Trophoblast cell (in vitro differentiated cells and primary cell): Measurements from ENCODE around the gene MTHFD1L.

ENCODE experiments used
- DNase-seq, 2 donors: peaks; one replicate each; pipeline ENCODE4 v3.0.0-alpha.2; 2016
- H2AFZ ChIP-seq: 2 replicates; pipeline ENCODE4 v1.6.1; 2013; ENCODE audit warnings: low read length, moderate library complexity, mild to moderate bottlenecking; ENCODE audit not compliant: insufficient read depth, poor library complexity
- H2AK5ac ChIP-seq: 2 replicates; pipeline ENCODE4 v1.6.1; 2013; ENCODE audit warnings: mild to moderate bottlenecking, low read length
- H2BK120ac ChIP-seq: 2 replicates; pipeline ENCODE4 v1.6.1; 2013; ENCODE audit warnings: low read length, mild to moderate bottlenecking, moderate library complexity; ENCODE audit not compliant: insufficient read depth, poor library complexity
- H2BK12ac ChIP-seq: 2 replicates; pipeline ENCODE4 v1.6.1; 2013; ENCODE audit warnings: mild to moderate bottlenecking, low read length, moderate library complexity
- H2BK5ac ChIP-seq: 2 replicates; pipeline ENCODE4 v1.6.1; 2013; ENCODE audit warnings: low read length, low read depth, moderate library complexity, mild to moderate bottlenecking; ENCODE audit not compliant: poor library complexity
- H3K14ac ChIP-seq: 2 replicates; pipeline ENCODE4 v1.6.1; 2013; ENCODE audit warnings: mild to moderate bottlenecking, low read length
- H3K18ac ChIP-seq: 2 replicates; pipeline ENCODE4 v1.6.1; 2013; ENCODE audit warnings: mild to moderate bottlenecking, low read length
- H3K23ac ChIP-seq: 2 replicates; pipeline ENCODE4 v1.6.1; 2013; ENCODE audit warnings: low read length
- H3K27ac ChIP-seq: 2 replicates; pipeline ENCODE4 v1.5.1; 2013; ENCODE audit warnings: low read depth, mild to moderate bottlenecking, inconsistent platforms, low read length, moderate library complexity
- H3K27me3 ChIP-seq: 2 replicates; pipeline ENCODE4 v1.6.1; 2013; ENCODE audit warnings: inconsistent platforms, mild to moderate bottlenecking, low read length, moderate library complexity; ENCODE audit not compliant: insufficient read depth
- H3K36me3 ChIP-seq, 2 experiments: 1 replicate in 1 of 2; 2 replicates in 1 of 2; pipeline ENCODE4 v1.6.1; 2013; ENCODE audit warnings: low read length in 2 of 2, mild to moderate bottlenecking in 2 of 2, moderate library complexity in 1 of 2; ENCODE audit not compliant: insufficient read depth in 2 of 2, control insufficient read depth in 1 of 2
- H3K4ac ChIP-seq: 2 replicates; pipeline ENCODE4 v1.6.1; 2013; ENCODE audit warnings: low read depth, mild to moderate bottlenecking, low read length, moderate library complexity
- H3K4me1 ChIP-seq, 2 experiments: 1 replicate in 1 of 2; 2 replicates in 1 of 2; pipeline ENCODE4 v1.6.1; 2013; ENCODE audit warnings: low read length in 2 of 2, mild to moderate bottlenecking in 2 of 2, moderate library complexity in 1 of 2; ENCODE audit not compliant: insufficient read depth in 2 of 2, control insufficient read depth in 1 of 2
- H3K4me2 ChIP-seq: 2 replicates; pipeline ENCODE4 v1.6.1; 2013; ENCODE audit warnings: inconsistent platforms, mild to moderate bottlenecking, low read length, moderate library complexity
- H3K4me3 ChIP-seq: 2 replicates; pipeline ENCODE4 v1.5.1; 2013; ENCODE audit warnings: mild to moderate bottlenecking, low read depth, low read length, inconsistent platforms
- H3K79me1 ChIP-seq: one replicate; pipeline ENCODE4 v1.6.1; 2013; ENCODE audit warnings: low read length
- H3K79me2 ChIP-seq: 2 replicates; pipeline ENCODE4 v1.6.1; 2013; ENCODE audit warnings: low read length, mild to moderate bottlenecking; ENCODE audit not compliant: control insufficient read depth, insufficient read depth, poor library complexity
- H3K9ac ChIP-seq: 2 replicates; pipeline ENCODE4 v1.6.1; 2013; ENCODE audit warnings: mild to moderate bottlenecking, low read length
- H3K9me3 ChIP-seq: 2 replicates; pipeline ENCODE4 v1.6.1; 2013; ENCODE audit warnings: low read depth, mild to moderate bottlenecking, control low read depth, inconsistent platforms, low read length; ENCODE audit not compliant: insufficient read depth
- H4K12ac ChIP-seq: 2 replicates; pipeline ENCODE4 v1.6.1; 2013; ENCODE audit warnings: low read depth, mild to moderate bottlenecking, low read length, moderate library complexity
- H4K8ac ChIP-seq: 2 replicates; pipeline ENCODE4 v1.6.1; 2013; ENCODE audit warnings: low read depth, mild to moderate bottlenecking, low read length, moderate library complexity
- H4K91ac ChIP-seq: one replicate; pipeline ENCODE4 v1.6.1; 2013; ENCODE audit warnings: low read depth, mild to moderate bottlenecking, low read length, moderate library complexity
- WGBS: extraction: QIAGEN DNeasy Blood & Tissue Kit; methylation state at CpG from one replicate; pipeline ENCODE4 v1.1.7; 2013; ENCODE audit warnings: missing lambda C conversion rate; ENCODE audit not compliant: insufficient read length, insufficient coverage; ENCODE audit errors: extremely low coverage; 5-methylcytosine and 5-hydroxymethylcytosine counted together

Gene MTHFD1L

GRCh38 chr6:151027295-151027747, 161.8 kb downstream of the MTHFD1L start:
- H3K18ac ChIP-seq = no peak overlapping the region
- no peaks in the 10 kb centered on the region for H3K4me1 ChIP-seq
- no peak overlapping the region for H3K4me3 ChIP-seq
- H3K9me3 ChIP-seq = peaks cover 3% of the 10 kb centered on the region
- no peak for DNase-seq
- WGBS = no CpG with 5 or more reads among the region's 1 CpG
- peaks cover 0 to 4% of the 10 kb centered on the region in 2 experiments for H3K36me3 ChIP-seq
- no peak overlapping the region for H2BK120ac ChIP-seq
- no peak overlapping the region for H4K8ac ChIP-seq
- H2AFZ ChIP-seq = no peak overlapping the region
- no peak overlapping the region for H3K4me2 ChIP-seq
- H4K91ac ChIP-seq = no peak overlapping the region
- H3K14ac ChIP-seq = no peak overlapping the region
- no peak overlapping the region for H3K23ac ChIP-seq
- H3K9ac ChIP-seq = no peak overlapping the region
- peaks cover 1% of the 10 kb centered on the region for H3K79me1 ChIP-seq
- no peak overlapping the region for H2AK5ac ChIP-seq
- no peak overlapping the region for H4K12ac ChIP-seq
- no peaks in the 10 kb centered on the region for H3K79me2 ChIP-seq
- H3K4ac ChIP-seq = no peak overlapping the region
- H2BK5ac ChIP-seq = no peak overlapping the region
- no peaks in the 10 kb centered on the region for H3K27me3 ChIP-seq
- H2BK12ac ChIP-seq = no peak overlapping the region
- H3K27ac ChIP-seq = no peak overlapping the region

GRCh38 chr6:151027936-151028838, 162.7 kb downstream of the MTHFD1L start:
- Histone ChIP-seq H3K36me3 (peaks cover 0 to 4% of the 10 kb centered on the region in 2 experiments), H3K4me2 (no peak overlapping the region), H3K79me1 (peaks cover 1% of the 10 kb centered on the region), H3K14ac (no peak overlapping the region), H3K9me3 (peaks cover 3% of the 10 kb centered on the region), H2AK5ac (no peak overlapping the region), H3K4me1 (no peaks in the 10 kb centered on the region), H2BK120ac (no peak overlapping the region), H3K9ac (no peak overlapping the region), H3K4ac (no peak overlapping the region), H3K79me2 (no peaks in the 10 kb centered on the region), H2AFZ (no peak overlapping the region), H2BK12ac (no peak overlapping the region), H4K8ac (no peak overlapping the region), H3K27ac (no peak overlapping the region), H4K91ac (no peak overlapping the region), H3K27me3 (no peaks in the 10 kb centered on the region), H4K12ac (no peak overlapping the region), H3K4me3 (no peak overlapping the region), H3K23ac (no peak overlapping the region), H2BK5ac (no peak overlapping the region), H3K18ac (no peak overlapping the region)
- no CpG with 5 or more reads among the region's 15 CpGs for WGBS
- no peak for DNase-seq

GRCh38 chr6:151029970-151030369, 164.5 kb downstream of the MTHFD1L start:
- peaks cover 4% of the 10 kb centered on the region for H3K9me3 ChIP-seq
- H4K12ac ChIP-seq = no peak overlapping the region
- H4K8ac ChIP-seq = no peak overlapping the region
- H3K4me1 ChIP-seq = no peaks in the 10 kb centered on the region
- H3K36me3 ChIP-seq = peaks cover 3% of the 10 kb centered on the region in 2 experiments
- no peak overlapping the region for H3K9ac ChIP-seq
- H3K23ac ChIP-seq = no peak overlapping the region
- H2AFZ ChIP-seq = no peak overlapping the region
- H3K4me3 ChIP-seq = no peak overlapping the region
- WGBS = no CpG with 5 or more reads among the region's 5 CpGs
- no peak overlapping the region for H3K4ac ChIP-seq
- H3K79me1 ChIP-seq = peaks cover 1% of the 10 kb centered on the region
- H3K27ac ChIP-seq = no peak overlapping the region
- H2BK120ac ChIP-seq = no peak overlapping the region
- H2BK5ac ChIP-seq = no peak overlapping the region
- no peaks in the 10 kb centered on the region for H3K27me3 ChIP-seq
- H4K91ac ChIP-seq = no peak overlapping the region
- H3K14ac ChIP-seq = no peak overlapping the region
- H2AK5ac ChIP-seq = no peak overlapping the region
- no peak for DNase-seq
- no peaks in the 10 kb centered on the region for H3K79me2 ChIP-seq
- no peak overlapping the region for H2BK12ac ChIP-seq
- no peak overlapping the region for H3K18ac ChIP-seq
- no peak overlapping the region for H3K4me2 ChIP-seq

- H4K91ac ChIP-seq = no peak overlapping the region
- no peak overlapping the region for H2AFZ ChIP-seq
- no peak overlapping the region for H3K23ac ChIP-seq
- H4K8ac ChIP-seq = no peak overlapping the region
- no peak overlapping the region for H3K4me2 ChIP-seq
- peaks cover 1% of the 10 kb centered on the region for H3K79me1 ChIP-seq
- no peak overlapping the region for H3K4me3 ChIP-seq
- no peak overlapping the region for H3K4ac ChIP-seq
- H3K27ac ChIP-seq = no peak overlapping the region
- H4K12ac ChIP-seq = no peak overlapping the region
- H3K27me3 ChIP-seq = no peaks in the 10 kb centered on the region
- H3K14ac ChIP-seq = no peak overlapping the region
- H3K9ac ChIP-seq = no peak overlapping the region
- no peaks in the 10 kb centered on the region for H3K79me2 ChIP-seq
- H3K9me3 ChIP-seq = peaks cover 5% of the 10 kb centered on the region
- no peak overlapping the region for H2BK12ac ChIP-seq
- no peak overlapping the region for H2BK5ac ChIP-seq
- peaks cover 5% of the 10 kb centered on the region in 2 experiments for H3K36me3 ChIP-seq
- WGBS = no CpG with 5 or more reads among the region's 3 CpGs
- no peak overlapping the region for H2AK5ac ChIP-seq
- DNase-seq = no peak
- H3K18ac ChIP-seq = no peak overlapping the region
- H2BK120ac ChIP-seq = no peak overlapping the region
- H3K4me1 ChIP-seq = no peaks in the 10 kb centered on the region
Measured at GRCh38 chr6:151032034-151032433, 166.5 kb downstream of the MTHFD1L start.
